Measurements from ENCODE around the gene BMP7. TPM values are rescaled to one million over a fixed set of nuclear protein-coding genes. Genes with fewer than 3 reads are reported as not detected.

The BMP7 gene
- total RNA-seq, 3 donors from 2014 or later (not counting 1 experiment from before 2014, with no cell fraction given), result not detected

GRCh38 chr20:57289391-57290177, 23.1 kb upstream of the BMP7 start:
- Histone ChIP-seq H3K27me3 (ENCODE audit: control insufficient read depth, insufficient read depth, low read length) (no peaks in the 10 kb centered on the region), H3K36me3 (ENCODE audit: control insufficient read depth, insufficient read depth, low read length) (no peaks in the 10 kb centered on the region), H3K9me3 (ENCODE audit: control insufficient read depth, insufficient read depth, low read length) (no peaks in the 10 kb centered on the region), H3K27ac (ENCODE audit: low read length) (no peak overlapping the region), H3K4me1 (ENCODE audit: control insufficient read depth, insufficient read depth, low read length) (no peaks in the 10 kb centered on the region), H3K4me3 (ENCODE audit: low read length) (no peak overlapping the region)
- WGBS (ENCODE audit: insufficient coverage), result 53% methylated on average over 6 of the region's 8 CpGs
- H3K4me1 Mint-ChIP-seq, result no peaks in the 10 kb centered on the region
- ATAC-seq, result no peak
- H3K4me3 Mint-ChIP-seq, result no peak overlapping the region
- no peak overlapping the region for H3K27ac Mint-ChIP-seq
- no peaks in the 10 kb centered on the region for H3K36me3 Mint-ChIP-seq
- TF ChIP-seq CTCF (IDR thresholded peaks at IDR 0.05), result no peak
- peaks cover 35 to 68% of the 10 kb centered on the region in 2 donors for H3K27me3 Mint-ChIP-seq (ENCODE audit: low read depth in 2 of 2)
- H3K9me3 Mint-ChIP-seq, result no peaks in the 10 kb centered on the region
- intact Hi-C loops (cut with micrococcal nuclease), result no loop called here
- no peak for DNase-seq

GRCh38 chr20:57288651-57289277, 22.3 kb upstream of the BMP7 start:
- no peak for ATAC-seq
- intact Hi-C loops (cut with micrococcal nuclease), result no loop called here
- Histone ChIP-seq H3K27me3 (ENCODE audit: control insufficient read depth, insufficient read depth, low read length) (no peaks in the 10 kb centered on the region), H3K4me3 (ENCODE audit: low read length) (no peak overlapping the region), H3K36me3 (ENCODE audit: control insufficient read depth, insufficient read depth, low read length) (no peaks in the 10 kb centered on the region), H3K9me3 (ENCODE audit: control insufficient read depth, insufficient read depth, low read length) (no peaks in the 10 kb centered on the region), H3K27ac (ENCODE audit: low read length) (no peak overlapping the region), H3K4me1 (ENCODE audit: control insufficient read depth, insufficient read depth, low read length) (no peaks in the 10 kb centered on the region)
- TF ChIP-seq CTCF (IDR thresholded peaks at IDR 0.05), result no peak
- Mint-ChIP-seq H3K27me3 (ENCODE audit: low read depth in 2 of 2) (peaks cover 33 to 67% of the 10 kb centered on the region in 2 donors), H3K36me3 (no peaks in the 10 kb centered on the region), H3K9me3 (no peaks in the 10 kb centered on the region), H3K4me1 (no peaks in the 10 kb centered on the region), H3K27ac (no peak overlapping the region), H3K4me3 (no peak overlapping the region)
- DNase-seq, result no peak
- 48% methylated on average over 16 of the region's 16 CpGs for WGBS (ENCODE audit: insufficient coverage)

- no peaks in the 10 kb centered on the region for H3K9me3 ChIP-seq (ENCODE audit: control insufficient read depth, insufficient read depth, low read length)
- ATAC-seq (no peak), DNase-seq (no peak)
- no peak overlapping the region for H3K4me3 ChIP-seq (ENCODE audit: low read length)
- TF ChIP-seq CTCF (IDR thresholded peaks at IDR 0.05), result no peak
- Mint-ChIP-seq H3K36me3 (no peaks in the 10 kb centered on the region), H3K27me3 (ENCODE audit: low read depth in 2 of 2) (peaks cover 38 to 67% of the 10 kb centered on the region in 2 donors), H3K4me1 (peaks cover 0 to 1% of the 10 kb centered on the region in 2 donors), H3K4me3 (no peak overlapping the region), H3K27ac (no peak overlapping the region), H3K9me3 (no peaks in the 10 kb centered on the region)
- no peaks in the 10 kb centered on the region for H3K27me3 ChIP-seq (ENCODE audit: control insufficient read depth, insufficient read depth, low read length)
- intact Hi-C loops (cut with micrococcal nuclease), result no loop called here
- no peaks in the 10 kb centered on the region for H3K4me1 ChIP-seq (ENCODE audit: control insufficient read depth, insufficient read depth, low read length)
- no peaks in the 10 kb centered on the region for H3K36me3 ChIP-seq (ENCODE audit: control insufficient read depth, insufficient read depth, low read length)
- 78% methylated on average over 6 of the region's 6 CpGs for WGBS (ENCODE audit: insufficient coverage)
- H3K27ac ChIP-seq (ENCODE audit: low read length), result no peak overlapping the region
Measured at GRCh38 chr20:57287901-57288300, 21.5 kb upstream of the BMP7 start.

Measured in natural killer cell (primary cell).